ENCODE results near the gene ADAM12. TPM values are rescaled to one million over a fixed set of nuclear protein-coding genes. Genes with fewer than 3 reads are reported as not detected.

ADAM12 gene
- total and polyA plus RNA-seq, 4 donors = 0.03 to 0.33 (median 0.19) TPM

GRCh38 chr10:126075009-126075408, 313.3 kb downstream of the ADAM12 start:
- 67% methylated on average over 6 of the region's 6 CpGs for WGBS

GRCh38 chr10:126074291-126074690, 314.0 kb downstream of the ADAM12 start:
- no peak overlapping the region for H3K9ac ChIP-seq (ENCODE audit: low read depth in 1 of 2, low read length in 2 of 2)
- H3K36me3 ChIP-seq (ENCODE audit: control insufficient read depth in 4 of 4, insufficient read depth in 3 of 4, low read depth in 1 of 4, low read length in 3 of 4) = no peaks in the 10 kb centered on the region
- H3K27me3 ChIP-seq (ENCODE audit: control insufficient read depth in 4 of 4, insufficient read depth in 4 of 4, low read length in 3 of 4) = peaks cover 0 to 5% (median 0%) of the 10 kb centered on the region in 4 donors
- TF ChIP-seq FOXA1 (IDR thresholded peaks at IDR 0.05) = no peak
- TF ChIP-seq, protein P1, sequence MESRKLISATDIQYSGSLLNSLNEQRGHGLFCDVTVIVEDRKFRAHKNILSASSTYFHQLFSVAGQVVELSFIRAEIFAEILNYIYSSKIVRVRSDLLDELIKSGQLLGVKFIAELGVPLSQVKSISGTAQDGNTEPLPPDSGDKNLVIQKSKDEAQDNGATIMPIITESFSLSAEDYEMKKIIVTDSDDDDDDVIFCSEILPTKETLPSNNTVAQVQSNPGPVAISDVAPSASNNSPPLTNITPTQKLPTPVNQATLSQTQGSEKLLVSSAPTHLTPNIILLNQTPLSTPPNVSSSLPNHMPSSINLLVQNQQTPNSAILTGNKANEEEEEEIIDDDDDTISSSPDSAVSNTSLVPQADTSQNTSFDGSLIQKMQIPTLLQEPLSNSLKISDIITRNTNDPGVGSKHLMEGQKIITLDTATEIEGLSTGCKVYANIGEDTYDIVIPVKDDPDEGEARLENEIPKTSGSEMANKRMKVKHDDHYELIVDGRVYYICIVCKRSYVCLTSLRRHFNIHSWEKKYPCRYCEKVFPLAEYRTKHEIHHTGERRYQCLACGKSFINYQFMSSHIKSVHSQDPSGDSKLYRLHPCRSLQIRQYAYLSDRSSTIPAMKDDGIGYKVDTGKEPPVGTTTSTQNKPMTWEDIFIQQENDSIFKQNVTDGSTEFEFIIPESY (IDR thresholded peaks at IDR 0.05) = no peak
- no peak for TF ChIP-seq HNF4A (conservative IDR thresholded peaks at IDR 0.05)
- no peak for TF ChIP-seq GABPA (IDR thresholded peaks at IDR 0.05 in 1 of 2, conservative IDR thresholded peaks at IDR 0.05 in 1 of 2)
- TF ChIP-seq NR2F2 (IDR thresholded peaks at IDR 0.05) = no peak
- no peak for TF ChIP-seq EGR1 (IDR thresholded peaks at IDR 0.05; ENCODE audit: low read depth in 2 of 2)
- TF ChIP-seq RXRA (IDR thresholded peaks at IDR 0.05) = no peak
- TF ChIP-seq HNF4G (IDR thresholded peaks at IDR 0.05) = no peak
- TF ChIP-seq FOXA2 (IDR thresholded peaks at IDR 0.05) = no peak
- H3K27ac ChIP-seq (ENCODE audit: low read depth in 1 of 2, low read length in 2 of 2) = no peak overlapping the region
- H3K4me1 ChIP-seq (ENCODE audit: control insufficient read depth in 4 of 4, insufficient read depth in 4 of 4, low read length in 3 of 4) = no peaks in the 10 kb centered on the region
- DNase-seq (ENCODE audit: low spot score) = no peak
- H3K9me3 ChIP-seq (ENCODE audit: control insufficient read depth in 4 of 4, low read length in 3 of 4) = no peaks in the 10 kb centered on the region
- H3K4me3 ChIP-seq (ENCODE audit: low read depth in 1 of 3, low read length in 3 of 3) = no peak overlapping the region
- WGBS = 65% methylated on average over 3 of the region's 3 CpGs

More at GRCh38 chr10:126075009-126075408, 313.3 kb downstream of the ADAM12 start:
- H3K36me3 ChIP-seq (ENCODE audit: control insufficient read depth in 4 of 4, insufficient read depth in 3 of 4, low read depth in 1 of 4, low read length in 3 of 4) = no peaks in the 10 kb centered on the region
- H3K27me3 ChIP-seq (ENCODE audit: control insufficient read depth in 4 of 4, insufficient read depth in 4 of 4, low read length in 3 of 4) = peaks cover 0 to 5% (median 0%) of the 10 kb centered on the region in 4 donors
- no peak for TF ChIP-seq MAX (IDR thresholded peaks at IDR 0.05)
- no peak for TF ChIP-seq RAD21 (IDR thresholded peaks at IDR 0.05)
- no peak for TF ChIP-seq JUND (IDR thresholded peaks at IDR 0.05)
- TF ChIP-seq FOXA2 (IDR thresholded peaks at IDR 0.05) = no peak
- no peak for TF ChIP-seq NR2F2 (IDR thresholded peaks at IDR 0.05)
- no peak overlapping the region for H3K27ac ChIP-seq (ENCODE audit: low read depth in 1 of 2, low read length in 2 of 2)
- no peak overlapping the region for H3K9ac ChIP-seq (ENCODE audit: low read depth in 1 of 2, low read length in 2 of 2)
- H3K9me3 ChIP-seq (ENCODE audit: control insufficient read depth in 4 of 4, low read length in 3 of 4) = no peaks in the 10 kb centered on the region
- DNase-seq (ENCODE audit: low spot score) = no peak
- H3K4me1 ChIP-seq (ENCODE audit: control insufficient read depth in 4 of 4, insufficient read depth in 4 of 4, low read length in 3 of 4) = no peaks in the 10 kb centered on the region
- H3K4me3 ChIP-seq (ENCODE audit: low read depth in 1 of 3, low read length in 3 of 3) = no peak overlapping the region

DNA sequence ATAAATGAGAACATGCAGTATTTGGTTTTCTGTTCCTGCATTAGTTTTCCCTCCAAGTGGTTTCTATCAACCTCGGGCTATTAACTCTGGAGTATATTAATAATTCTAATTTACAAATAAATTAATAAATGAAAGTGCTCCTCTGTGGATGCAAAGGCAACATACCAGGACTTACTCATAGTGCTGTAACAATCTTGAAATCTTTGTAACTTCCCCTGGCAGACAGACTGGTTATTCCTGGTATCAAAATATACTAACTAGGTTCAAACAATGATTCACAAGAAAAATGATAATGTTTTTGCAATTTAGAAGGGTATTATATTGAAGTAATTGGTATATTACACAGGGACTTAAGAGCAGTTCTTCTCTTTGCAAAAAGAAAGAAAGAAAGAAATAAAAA, 314.7 kb downstream of the ADAM12 start:
- Histone ChIP-seq H3K4me1 (ENCODE audit: control insufficient read depth in 4 of 4, insufficient read depth in 4 of 4, low read length in 3 of 4) (no peaks in the 10 kb centered on the region), H3K4me3 (ENCODE audit: low read depth in 1 of 3, low read length in 3 of 3) (no peak overlapping the region), H3K9me3 (ENCODE audit: control insufficient read depth in 4 of 4, low read length in 3 of 4) (no peaks in the 10 kb centered on the region), H3K27me3 (ENCODE audit: control insufficient read depth in 4 of 4, insufficient read depth in 4 of 4, low read length in 3 of 4) (peaks cover 0 to 5% (median 0%) of the 10 kb centered on the region in 4 donors), H3K27ac (ENCODE audit: low read depth in 1 of 2, low read length in 2 of 2) (no peak overlapping the region), H3K9ac (ENCODE audit: low read depth in 1 of 2, low read length in 2 of 2) (no peak overlapping the region), H3K36me3 (ENCODE audit: control insufficient read depth in 4 of 4, insufficient read depth in 3 of 4, low read depth in 1 of 4, low read length in 3 of 4) (no peaks in the 10 kb centered on the region)
- DNase-seq (ENCODE audit: low spot score) = no peak
- no peak for TF ChIP-seq TAF1 (conservative IDR thresholded peaks at IDR 0.05)
- TF ChIP-seq HNF4A (conservative IDR thresholded peaks at IDR 0.05) = no peak
- TF ChIP-seq JUND (IDR thresholded peaks at IDR 0.05) = no peak
- TF ChIP-seq SP1 (IDR thresholded peaks at IDR 0.05) = no peak
- no peak for TF ChIP-seq EGR1 (IDR thresholded peaks at IDR 0.05; ENCODE audit: low read depth in 2 of 2)
- TF ChIP-seq RXRA (IDR thresholded peaks at IDR 0.05) = no peak
- TF ChIP-seq FOXA2 (IDR thresholded peaks at IDR 0.05) = no peak
- TF ChIP-seq, protein P1 (IDR thresholded peaks at IDR 0.05) = no peak
- no peak for TF ChIP-seq REST (IDR thresholded peaks at IDR 0.05)
- no peak for TF ChIP-seq HNF4G (IDR thresholded peaks at IDR 0.05)
- no peak for TF ChIP-seq GABPA (IDR thresholded peaks at IDR 0.05 in 1 of 2, conservative IDR thresholded peaks at IDR 0.05 in 1 of 2)
- TF ChIP-seq FOXA1 (IDR thresholded peaks at IDR 0.05) = no peak
- WGBS = 60% methylated on average over 1 of the region's 1 CpG

Measured in liver (tissue), 9 donors.